Motor neuron (in vitro differentiated cells): ENCODE data around the gene PPP6R3. TPM values are rescaled to one million over a fixed set of nuclear protein-coding genes. Genes with fewer than 3 reads are reported as not detected.

Experiments
- ATAC-seq, 8 experiments: fragments of 200-7000 bp; cut with Tn5 transposase; replicated peaks in 6 of 8; 2 replicates each; pipeline ENCODE4 v1.8.0; 2021; ENCODE audit warnings: mild to moderate bottlenecking in 8 of 8, moderate library complexity in 8 of 8
- H3K27ac ChIP-seq, 2 donors: fragments of 250-450 bp; sonication (Bioruptor Pico); 2 replicates each; pipeline ENCODE4 v1.9.0; 2021; ENCODE audit warnings: antibody characterized with exemption in 2 of 2, mild to moderate bottlenecking in 2 of 2, moderate library complexity in 1 of 2
- H3K4me1 ChIP-seq, 2 donors: fragments of 250-450 bp; sonication (Bioruptor Pico); replicated peaks in 1 of 2; 2 replicates each; pipeline ENCODE4 v1.6.1; 2021; ENCODE audit warnings: antibody characterized with exemption in 2 of 2, mild to moderate bottlenecking in 2 of 2, moderate library complexity in 1 of 2
- H3K4me3 ChIP-seq, 5 donors: fragments of 250-450 bp; sonication (Bioruptor Pico); 2 replicates each; pipeline ENCODE4 v1.9.0; 2021; ENCODE audit warnings: antibody characterized with exemption in 5 of 5, mild to moderate bottlenecking in 5 of 5, moderate library complexity in 4 of 5
- WGBS, 10 experiments: fragments of 450-650 bp; shearing (Covaris generic); methylation state at CpG; one replicate each; pipeline ENCODE4 v1.0.0; 2022; 5-methylcytosine and 5-hydroxymethylcytosine counted together
- in situ Hi-C, 9 experiments: fragments of 400-800 bp; cut with MboI; loops; one replicate each; pipeline ENCODE4 v1.15.0; 2021; ENCODE audit warnings: low sequenced_read_pairs in 9 of 9, low pct_unique_long_range_greater_than_20kb in 2 of 9; ENCODE audit not compliant: unreplicated experiment in 9 of 9
- total RNA-seq, 8 experiments: library from RNA; unstranded; fragments of 300-600 nt; gene quantifications; 2 replicates each; pipeline versions ENCODE4 v1.2.3 to v1.2.4, GENCODE V29; 2022

PPP6R3 gene
- total RNA-seq, 8 experiments from 2014 or later: 49.1 to 142 (median 65.7) TPM

DNA sequence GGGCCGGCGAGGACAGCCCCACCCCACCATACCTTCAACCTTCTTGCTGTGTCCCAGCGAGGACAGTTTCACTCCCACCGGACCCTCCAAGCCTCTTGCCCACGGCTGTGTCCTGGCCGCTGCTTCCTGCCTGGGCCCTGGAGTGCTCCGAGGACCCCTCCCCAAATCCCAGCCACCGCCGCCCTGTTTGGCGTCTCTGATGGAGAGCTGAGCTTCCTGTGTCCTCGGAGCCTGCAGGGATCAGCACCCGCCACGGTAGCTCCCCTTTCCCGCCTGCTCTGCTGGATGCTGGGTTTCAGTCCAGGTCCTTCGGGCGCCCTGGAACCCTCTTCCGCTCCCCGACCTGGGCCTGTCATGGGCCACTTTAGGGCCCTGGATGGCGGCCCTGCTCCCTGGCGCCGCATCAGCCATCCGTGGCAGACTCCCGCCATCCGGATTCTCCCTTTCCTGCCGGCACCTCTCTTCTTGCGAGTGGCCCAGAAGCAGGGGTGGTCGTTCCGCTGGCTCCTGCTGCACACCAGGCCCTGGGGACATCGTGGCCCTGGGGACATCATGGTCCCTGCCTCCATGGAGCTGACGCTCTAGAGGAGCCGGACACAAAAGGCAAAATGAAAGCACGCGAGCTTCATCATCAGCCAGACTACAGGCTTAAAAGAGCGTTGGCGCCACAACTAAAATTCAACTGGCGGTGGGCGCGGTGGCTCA, 189.5 kb downstream of the PPP6R3 start:
- Histone ChIP-seq H3K4me3 (no peak overlapping the region), H3K4me1 (no peaks in the 10 kb centered on the region), H3K27ac (no peak overlapping the region)
- in situ Hi-C loops: loop anchor here in 1 of 9 experiments (25.0 kb wide), 2 partner anchors 87 to 237 kb away; no protein-coding TSS in a partner anchor
- ATAC-seq: no peak
- WGBS, 10 experiments: 50 to 100% (median 83%) methylated on average over 1 to 12 of the region's 38 CpGs; no CpG with 5 or more reads in 2 of the 10 experiments

- WGBS, 10 experiments: 86 to 100% (median 98%) methylated on average over 1 to 5 of the region's 14 CpGs; no CpG with 5 or more reads in 6 of the 10 experiments
- ATAC-seq: no peak
- Histone ChIP-seq H3K4me3 (no peak overlapping the region), H3K27ac (no peak overlapping the region), H3K4me1 (no peaks in the 10 kb centered on the region)
- in situ Hi-C loops: no loop called here
Measured at GRCh38 chr11:68650801-68651200, 190.2 kb downstream of the PPP6R3 start.

GRCh38 chr11:68651208-68651984, 190.8 kb downstream of the PPP6R3 start:
- H3K4me3 ChIP-seq: no peak overlapping the region
- WGBS, 10 experiments: 10 to 100% (median 80%) methylated on average over 1 to 2 of the region's 22 CpGs; no CpG with 5 or more reads in 5 of the 10 experiments
- no peak overlapping the region for H3K27ac ChIP-seq
- no peaks in the 10 kb centered on the region for H3K4me1 ChIP-seq
- in situ Hi-C loops: no loop called here
- no peak for ATAC-seq

DNA sequence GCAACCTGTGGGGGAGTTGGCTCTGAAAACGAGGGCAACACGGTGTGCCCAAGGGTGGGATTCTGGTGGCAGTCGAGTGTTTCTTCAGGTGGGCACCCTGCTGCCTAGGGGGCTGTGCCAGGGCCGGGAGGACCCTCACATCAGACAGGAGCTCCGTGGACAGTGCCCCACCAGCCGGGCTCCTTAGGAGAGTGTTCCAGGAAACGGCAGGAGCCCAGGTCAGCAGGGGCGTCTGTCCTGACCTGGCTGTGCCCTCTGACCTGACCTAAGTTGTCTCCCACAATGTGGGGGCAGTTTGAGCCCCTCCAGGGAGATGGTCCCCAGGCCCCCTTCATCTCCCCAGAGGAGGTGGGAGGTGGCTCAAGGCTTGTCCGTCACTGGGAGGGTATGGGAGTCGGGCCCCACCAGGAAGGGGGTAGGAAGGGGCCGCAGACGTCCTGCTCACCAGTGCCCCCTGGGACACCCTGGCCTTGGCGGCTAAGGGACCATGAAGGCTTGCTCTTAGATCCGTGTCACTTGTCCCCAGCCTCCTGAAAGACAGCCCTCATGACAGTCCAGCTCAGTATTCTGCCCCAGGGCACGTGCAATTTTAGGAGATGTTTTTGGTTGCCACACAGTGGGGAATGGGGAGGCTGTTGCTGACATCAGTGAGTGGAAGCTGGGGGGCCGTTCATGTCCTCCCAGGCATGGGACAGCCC, 191.6 kb downstream of the PPP6R3 start:
- Histone ChIP-seq H3K4me3 (no peak overlapping the region), H3K4me1 (no peaks in the 10 kb centered on the region), H3K27ac (no peak overlapping the region)
- in situ Hi-C loops: no loop called here
- ATAC-seq: no peak
- 0 to 50% (median 40%) methylated on average over 1 of the region's 16 CpGs; no CpG with 5 or more reads in 5 of the 10 experiments for WGBS, 10 experiments

- H3K4me1 ChIP-seq: no peaks in the 10 kb centered on the region
- no peak for ATAC-seq
- no peak overlapping the region for H3K27ac ChIP-seq
- WGBS, 10 experiments: 0 to 86% (median 70%) methylated on average over 1 to 8 of the region's 12 CpGs; no CpG with 5 or more reads in 4 of the 10 experiments
- in situ Hi-C loops: no loop called here
- no peak overlapping the region for H3K4me3 ChIP-seq
Measured at GRCh38 chr11:68652683-68653156, 192.2 kb downstream of the PPP6R3 start.

- ATAC-seq: no peak
- Histone ChIP-seq H3K4me3 (no peak overlapping the region), H3K27ac (no peak overlapping the region), H3K4me1 (peaks cover 0 to 2% of the 10 kb centered on the region in 2 donors)
- 49 to 100% (median 74%) methylated on average over 1 to 10 of the region's 24 CpGs; no CpG with 5 or more reads in 3 of the 10 experiments for WGBS, 10 experiments
- in situ Hi-C loops: no loop called here
Measured at GRCh38 chr11:68653486-68654430, 193.2 kb downstream of the PPP6R3 start.

DNA sequence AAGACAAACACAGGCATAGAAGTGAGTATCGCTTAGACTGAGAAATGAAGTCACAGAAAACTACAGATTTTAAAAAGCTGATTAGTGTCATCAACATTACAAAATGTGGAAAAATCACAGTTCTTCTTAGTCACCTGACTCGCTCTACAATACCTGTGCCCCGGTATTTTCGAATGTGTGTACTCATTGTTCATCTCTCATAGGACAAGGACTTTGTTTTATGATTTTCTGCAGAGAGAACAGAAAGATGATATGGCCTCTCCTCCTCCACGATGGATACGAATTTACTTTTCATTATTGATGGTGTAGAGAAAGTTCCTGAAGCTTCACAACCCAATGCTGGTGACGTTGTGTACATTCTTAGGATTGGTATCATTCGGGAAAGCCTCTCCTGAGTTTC, 194.4 kb downstream of the PPP6R3 start:
- H3K27ac ChIP-seq: no peak overlapping the region
- 47 to 95% (median 72%) methylated on average over 4 to 8 of the region's 8 CpGs for WGBS, 10 experiments

GRCh38 chr11:68655406-68655805, 194.9 kb downstream of the PPP6R3 start:
- H3K4me1 ChIP-seq: peaks cover 0 to 7% of the 10 kb centered on the region in 2 donors
- no peak overlapping the region for H3K27ac ChIP-seq
- ATAC-seq: no peak
- WGBS, 10 experiments: 14 to 96% (median 80%) methylated on average over 1 to 5 of the region's 7 CpGs; no CpG with 5 or more reads in 2 of the 10 experiments
- in situ Hi-C loops: no loop called here
- no peak overlapping the region for H3K4me3 ChIP-seq

More for the DNA sequence above, 194.4 kb downstream of the PPP6R3 start:
- Histone ChIP-seq H3K4me1 (peaks cover 0 to 7% of the 10 kb centered on the region in 2 donors), H3K4me3 (no peak overlapping the region)
- in situ Hi-C loops: no loop called here
- no peak for ATAC-seq

- no peak overlapping the region for H3K4me3 ChIP-seq
- no peak overlapping the region for H3K27ac ChIP-seq
- in situ Hi-C loops: no loop called here
- H3K4me1 ChIP-seq: peaks cover 0 to 7% of the 10 kb centered on the region in 2 donors
- no peak for ATAC-seq
- WGBS, 10 experiments: 78 to 85% (median 80%) methylated on average over 1 to 4 of the region's 8 CpGs; no CpG with 5 or more reads in 7 of the 10 experiments
Measured at GRCh38 chr11:68655806-68656205, 195.3 kb downstream of the PPP6R3 start.

- ATAC-seq: no peak
- in situ Hi-C loops: no loop called here
- H3K4me3 ChIP-seq: no peak overlapping the region
- 80 to 100% (median 91%) methylated on average over 1 to 4 of the region's 11 CpGs; no CpG with 5 or more reads in 6 of the 10 experiments for WGBS, 10 experiments
- no peak overlapping the region for H3K27ac ChIP-seq
- peaks cover 0 to 7% of the 10 kb centered on the region in 2 donors for H3K4me1 ChIP-seq
Measured at GRCh38 chr11:68657021-68657780, 196.6 kb downstream of the PPP6R3 start.

DNA sequence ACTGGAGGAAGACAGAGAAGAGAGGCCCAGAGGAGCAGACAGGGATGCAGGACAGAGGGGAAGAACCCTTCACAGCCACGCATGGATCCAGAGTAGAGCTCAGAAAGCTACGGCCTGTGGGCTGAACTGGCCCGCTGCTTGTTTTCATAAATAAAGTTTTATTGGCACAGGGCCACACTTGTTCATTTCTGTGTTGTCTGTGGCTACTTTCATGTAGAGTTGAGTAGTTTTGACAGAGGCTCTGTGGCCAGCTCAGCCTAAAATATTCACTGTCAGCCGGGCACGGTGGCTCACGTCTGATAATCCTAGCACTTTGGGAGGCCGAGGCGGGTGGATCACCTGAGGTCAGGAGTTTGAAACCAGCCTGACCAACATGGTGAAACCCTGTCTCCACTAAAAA, 197.5 kb downstream of the PPP6R3 start:
- WGBS, 10 experiments: 87 to 94% (median 91%) methylated on average over 2 to 6 of the region's 8 CpGs; no CpG with 5 or more reads in 5 of the 10 experiments
- in situ Hi-C loops: no loop called here
- Histone ChIP-seq H3K4me3 (no peak overlapping the region), H3K4me1 (peaks cover 0 to 7% of the 10 kb centered on the region in 2 donors), H3K27ac (no peak overlapping the region)
- no peak for ATAC-seq
